Mucosa of descending colon (tissue), 3 donors: ENCODE measurements around the gene CNTNAP2. TPM values are rescaled to one million over a fixed set of nuclear protein-coding genes. Genes with fewer than 3 reads are reported as not detected.

Source experiments
- ATAC-seq: fragments of 200-7000 bp; cut with Tn5 transposase; one replicate; pipeline ENCODE4 v1.9.1; 2020; ENCODE audit warnings: mild to moderate bottlenecking, moderate library complexity
- DNase-seq, 3 donors: peaks; one replicate each; pipeline ENCODE4 v3.0.0-alpha.2; 2020
- H3K36me3 ChIP-seq: fragments of 200-600 bp; one replicate; pipeline ENCODE4 v1.8.0; 2021; ENCODE audit warnings: low read depth, mild to moderate bottlenecking
- H3K4me1 ChIP-seq: fragments of 200-600 bp; one replicate; pipeline ENCODE4 v1.8.0; 2021; ENCODE audit warnings: low read depth, mild to moderate bottlenecking
- H3K4me3 ChIP-seq: fragments of 200-600 bp; one replicate; pipeline ENCODE4 v1.8.0; 2021; ENCODE audit warnings: mild to moderate bottlenecking
- H3K9me3 ChIP-seq: fragments of 200-600 bp; one replicate; pipeline ENCODE4 v1.8.0; 2021; ENCODE audit warnings: mild to moderate bottlenecking
- CTCF ChIP-seq: fragments of 200-600 bp; IDR thresholded peaks from one replicate; pipeline ENCODE4 v1.8.0; 2022; ENCODE audit warnings: antibody characterized with exemption, mild to moderate bottlenecking
- intact Hi-C, 2 donors: fragments of 100-400 bp; cut with DNase I in 1 of 2; cut with micrococcal nuclease in 1 of 2; formaldehyde crosslinking; loops; one replicate each; pipeline versions ENCODE4 v1.11.0 to v1.11.1; 2022; cut with DNase I, micrococcal nuclease
- total RNA-seq, 3 donors: library from RNA; stranded (reverse); fragmentation: NEBNext Ultra II Directional in 2 of 3; extraction: Animal tissue kit (Norgen Biotek cat#: 25700) in 2 of 3; gene quantifications; one replicate each; pipeline versions ENCODE4 v1.2.1 to v1.2.4, GENCODE V29; 2021 to 2023
- donor health status: DM: no; HTN: no; CAD: no; lungs with moderate emphysema.
- donor health status: DM: no; HTN: no; CAD: no.
- donor health status: DM: no; HTN: yes; CAD: no.

The CNTNAP2 gene
- total RNA-seq, 3 donors from 2014 or later: 3.1 to 5.9 (median 4.2) TPM

- Histone ChIP-seq H3K4me1 (peaks cover 5% of the 10 kb centered on the region), H3K9me3 (no peaks in the 10 kb centered on the region), H3K4me3 (no peak overlapping the region), H3K36me3 (no peaks in the 10 kb centered on the region)
- DNase-seq: peak in 1 of 3 donors; percentile 69
- intact Hi-C loops: no loop called here
- peak; percentile 82 for TF ChIP-seq CTCF
- ATAC-seq: peak; percentile 96
Measured at GRCh38 chr7:148242294-148242821, 2125.8 kb downstream of the CNTNAP2 start.

- Histone ChIP-seq H3K36me3 (no peaks in the 10 kb centered on the region), H3K4me1 (no peaks in the 10 kb centered on the region), H3K4me3 (no peak overlapping the region), H3K9me3 (no peaks in the 10 kb centered on the region)
- TF ChIP-seq CTCF: no peak
- ATAC-seq (no peak), DNase-seq (no peak)
- intact Hi-C loops: no loop called here
Measured at GRCh38 chr7:148245381-148245780, 2128.8 kb downstream of the CNTNAP2 start.

- ATAC-seq (no peak), DNase-seq (no peak)
- Histone ChIP-seq H3K9me3 (peaks cover 4% of the 10 kb centered on the region), H3K4me3 (no peak overlapping the region), H3K4me1 (no peaks in the 10 kb centered on the region), H3K36me3 (no peaks in the 10 kb centered on the region)
- no peak for TF ChIP-seq CTCF
- intact Hi-C loops: no loop called here
Measured at GRCh38 chr7:148253629-148254028, 2137.0 kb downstream of the CNTNAP2 start.

- Histone ChIP-seq H3K9me3 (peaks cover 4% of the 10 kb centered on the region), H3K4me1 (no peaks in the 10 kb centered on the region), H3K4me3 (no peak overlapping the region), H3K36me3 (no peaks in the 10 kb centered on the region)
- no peak for TF ChIP-seq CTCF
- DNase-seq (no peak), ATAC-seq (no peak)
- intact Hi-C loops: no loop called here
Measured at GRCh38 chr7:148255333-148255732, 2138.7 kb downstream of the CNTNAP2 start.

- no peaks in the 10 kb centered on the region for H3K4me1 ChIP-seq
- DNase-seq (no peak), ATAC-seq (no peak)
- intact Hi-C loops: no loop called here
- no peak for TF ChIP-seq CTCF
- H3K4me3 ChIP-seq: no peak overlapping the region
- H3K36me3 ChIP-seq: no peaks in the 10 kb centered on the region
- H3K9me3 ChIP-seq: peaks cover 2% of the 10 kb centered on the region
Measured at GRCh38 chr7:148256433-148256832, 2139.8 kb downstream of the CNTNAP2 start.

- ATAC-seq: peak; percentile 31
- Histone ChIP-seq H3K4me3 (no peak overlapping the region), H3K36me3 (no peaks in the 10 kb centered on the region), H3K9me3 (no peaks in the 10 kb centered on the region), H3K4me1 (no peaks in the 10 kb centered on the region)
- intact Hi-C loops: loop anchor here in 1 of 2 donors (10.0 kb wide), 1 partner anchor 224 kb away; no protein-coding TSS in a partner anchor
- TF ChIP-seq CTCF: no peak
- peak in 1 of 3 donors; percentile 30 for DNase-seq
Measured at GRCh38 chr7:148260599-148260998, 2144.0 kb downstream of the CNTNAP2 start.
